ENCODE results near the gene ATG4D.

DNA sequence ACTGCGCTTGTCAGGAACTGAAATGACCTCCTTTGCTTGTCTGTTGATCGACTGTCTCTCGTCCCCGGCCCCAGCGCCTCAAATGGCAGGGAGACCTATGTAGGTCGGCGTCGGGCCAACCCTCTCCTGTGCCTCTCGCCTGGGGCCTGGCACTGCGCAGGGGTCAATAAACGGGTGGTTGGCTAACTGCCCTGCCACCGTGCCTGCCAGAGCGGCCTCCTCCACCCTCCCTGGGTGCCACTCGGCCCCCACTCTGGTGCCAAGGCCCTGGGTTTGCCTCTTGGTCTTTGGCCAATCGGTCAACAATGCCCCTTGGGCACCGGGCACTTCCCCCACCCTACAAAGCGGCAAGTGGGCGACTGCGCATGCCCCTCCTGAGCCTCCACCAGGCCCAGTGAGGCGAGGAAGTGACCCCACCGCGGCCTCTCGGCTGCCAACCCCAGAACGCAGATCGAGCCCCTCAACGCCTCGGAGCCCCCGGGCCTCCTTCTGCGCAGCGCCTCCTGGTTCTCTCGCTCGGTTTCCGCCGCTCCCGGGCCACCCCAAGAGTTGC, 41.7 kb upstream of the ATG4D start:
- TF ChIP-seq OSR1 (CRISPR knock-in tag; IDR thresholded peaks at IDR 0.05) (no peak), SNAI2 (CRISPR knock-in tag; IDR thresholded peaks at IDR 0.05) (no peak), RARB (CRISPR knock-in tag; IDR thresholded peaks at IDR 0.05) (no peak), ARNTL (CRISPR knock-in tag; IDR thresholded peaks at IDR 0.05; ENCODE audit: borderline replicate concordance, low read depth) (no peak), ESRRG (CRISPR knock-in tag; IDR thresholded peaks at IDR 0.05) (no peak), TOX (CRISPR knock-in tag; IDR thresholded peaks at IDR 0.05; ENCODE audit: borderline replicate concordance) (no peak)

Data from SK-N-SH treated with all-trans-retinoic acid at 6 μM for 48 hours (cell line).